ENCODE results near the gene RBM17. TPM values are rescaled to one million over a fixed set of nuclear protein-coding genes. Genes with fewer than 3 reads are reported as not detected.

The RBM17 gene
- total RNA-seq, 1 donor from 2014 or later, result 33.2 TPM

DNA sequence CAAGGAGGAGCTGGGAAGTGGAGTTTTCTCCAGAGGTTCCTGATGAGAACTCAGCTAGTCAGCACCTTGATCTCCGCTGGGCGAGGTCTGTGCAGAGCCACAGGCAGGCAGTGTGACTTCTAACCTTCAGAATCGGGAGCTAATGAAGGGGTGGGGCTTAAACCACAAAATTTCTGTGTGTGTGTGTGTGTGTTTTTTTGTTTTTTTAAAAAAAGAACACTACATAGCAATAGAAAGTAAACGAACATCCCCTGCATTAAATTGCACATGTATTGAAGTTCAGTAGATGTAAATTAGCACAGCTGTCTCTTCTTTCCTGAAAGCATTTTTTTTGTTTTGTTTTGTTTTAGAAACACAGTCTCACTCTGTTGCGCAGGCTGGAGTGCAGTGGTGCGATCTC, 46.2 kb downstream of the RBM17 start:
- H3K4me3 ChIP-seq (ENCODE audit: low read depth, low read length), result no peak overlapping the region
- TF ChIP-seq, protein P1, sequence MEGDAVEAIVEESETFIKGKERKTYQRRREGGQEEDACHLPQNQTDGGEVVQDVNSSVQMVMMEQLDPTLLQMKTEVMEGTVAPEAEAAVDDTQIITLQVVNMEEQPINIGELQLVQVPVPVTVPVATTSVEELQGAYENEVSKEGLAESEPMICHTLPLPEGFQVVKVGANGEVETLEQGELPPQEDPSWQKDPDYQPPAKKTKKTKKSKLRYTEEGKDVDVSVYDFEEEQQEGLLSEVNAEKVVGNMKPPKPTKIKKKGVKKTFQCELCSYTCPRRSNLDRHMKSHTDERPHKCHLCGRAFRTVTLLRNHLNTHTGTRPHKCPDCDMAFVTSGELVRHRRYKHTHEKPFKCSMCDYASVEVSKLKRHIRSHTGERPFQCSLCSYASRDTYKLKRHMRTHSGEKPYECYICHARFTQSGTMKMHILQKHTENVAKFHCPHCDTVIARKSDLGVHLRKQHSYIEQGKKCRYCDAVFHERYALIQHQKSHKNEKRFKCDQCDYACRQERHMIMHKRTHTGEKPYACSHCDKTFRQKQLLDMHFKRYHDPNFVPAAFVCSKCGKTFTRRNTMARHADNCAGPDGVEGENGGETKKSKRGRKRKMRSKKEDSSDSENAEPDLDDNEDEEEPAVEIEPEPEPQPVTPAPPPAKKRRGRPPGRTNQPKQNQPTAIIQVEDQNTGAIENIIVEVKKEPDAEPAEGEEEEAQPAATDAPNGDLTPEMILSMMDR (IDR thresholded peaks at IDR 0.05; ENCODE audit: insufficient read depth, low read length, severe bottlenecking), result no peak
- no peak for FAIRE-seq

DNA sequence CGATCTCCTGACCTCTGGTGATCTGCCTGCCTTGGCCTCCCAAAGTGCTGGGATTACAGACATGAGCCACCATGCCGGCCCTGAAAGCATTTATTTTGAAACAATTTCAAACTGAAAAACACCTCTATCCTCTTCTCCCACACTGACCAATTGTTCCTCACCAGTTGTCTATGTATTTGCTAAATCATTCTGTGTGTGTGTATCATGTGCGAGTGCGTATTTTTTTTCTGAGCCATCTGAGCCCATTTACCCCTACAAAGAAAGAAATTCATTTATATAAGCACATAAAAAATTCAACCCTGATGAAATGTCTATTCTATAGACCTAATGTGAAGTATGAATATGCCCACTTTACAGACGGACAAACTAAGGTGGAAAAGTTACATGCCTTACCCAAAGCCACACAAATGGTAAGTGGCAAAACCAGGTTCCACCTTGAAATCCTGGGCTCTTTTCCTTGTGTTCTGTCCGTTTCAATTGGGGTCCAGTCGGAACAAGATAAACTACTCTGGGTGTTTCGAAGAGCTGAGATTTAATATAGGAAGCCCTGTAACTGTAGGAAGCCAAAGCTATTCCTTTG, 46.8 kb downstream of the RBM17 start:
- DNase-seq (ENCODE audit: low read depth) (no peak), FAIRE-seq (no peak)
- H3K27me3 ChIP-seq (ENCODE audit: control insufficient read depth, insufficient read depth, low read length), result peaks cover 6% of the 10 kb centered on the region
- H3K4me3 ChIP-seq (ENCODE audit: low read depth, low read length), result no peak overlapping the region
- no peaks in the 10 kb centered on the region for H3K36me3 ChIP-seq (ENCODE audit: control insufficient read depth, insufficient read depth, low read length)
- TF ChIP-seq, protein P1 (IDR thresholded peaks at IDR 0.05; ENCODE audit: insufficient read depth, low read length, severe bottlenecking), result no peak

More for the DNA sequence above, 46.2 kb downstream of the RBM17 start:
- Histone ChIP-seq H3K27me3 (ENCODE audit: control insufficient read depth, insufficient read depth, low read length) (peaks cover 7% of the 10 kb centered on the region), H3K36me3 (ENCODE audit: control insufficient read depth, insufficient read depth, low read length) (no peaks in the 10 kb centered on the region)
- no peak for DNase-seq (ENCODE audit: low read depth)

DNA sequence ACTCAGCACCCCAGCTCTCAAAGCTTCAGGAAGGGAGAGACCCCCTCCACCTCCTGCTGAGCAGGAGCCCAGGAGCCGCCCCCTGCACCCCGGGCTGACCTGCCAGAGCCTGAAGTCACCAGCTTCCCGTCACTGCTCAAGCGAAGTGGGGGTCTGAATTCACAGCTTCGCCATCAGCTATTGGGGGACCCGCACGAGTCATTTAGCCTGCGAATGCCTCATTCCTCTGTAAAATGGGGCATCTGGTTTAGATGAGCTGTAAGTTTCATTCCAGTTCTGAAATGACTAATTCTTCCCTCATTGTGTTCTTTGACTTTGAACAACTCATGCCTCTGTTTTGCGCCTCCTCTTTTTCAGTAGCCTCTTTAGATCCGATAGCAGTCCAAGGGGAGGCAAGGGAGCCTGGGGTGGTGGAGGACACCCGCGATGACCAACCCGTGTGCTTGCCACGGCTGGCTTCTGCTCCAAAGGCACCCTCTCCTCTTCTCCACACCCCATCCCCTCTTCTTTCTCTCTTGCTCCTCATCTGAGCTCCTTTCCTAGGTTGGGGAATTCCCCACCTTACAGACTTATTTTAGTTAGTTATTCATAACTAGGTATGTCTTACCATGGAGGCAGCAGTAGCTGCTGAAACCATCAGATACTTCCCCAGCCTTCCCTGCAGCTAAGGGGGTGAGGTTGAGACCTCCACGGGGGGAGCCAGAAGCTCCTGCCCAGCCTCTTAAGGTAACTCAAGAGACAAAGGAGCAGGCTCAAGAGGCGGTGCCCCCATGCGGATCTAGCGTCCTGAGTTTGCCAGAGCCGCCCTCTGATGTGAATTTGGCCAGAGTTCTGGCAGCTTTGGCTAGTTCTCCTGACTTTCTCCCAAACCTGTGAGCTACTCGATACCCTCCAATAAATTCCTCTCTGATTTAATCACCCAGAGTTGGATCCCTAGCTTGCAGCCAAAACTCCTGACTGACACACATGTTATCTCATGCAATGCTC, 47.7 kb downstream of the RBM17 start:
- H3K36me3 ChIP-seq (ENCODE audit: control insufficient read depth, insufficient read depth, low read length), result no peaks in the 10 kb centered on the region
- no peak overlapping the region for H3K4me3 ChIP-seq (ENCODE audit: low read depth, low read length)
- FAIRE-seq, result no peak
- TF ChIP-seq, protein P1 (IDR thresholded peaks at IDR 0.05; ENCODE audit: insufficient read depth, low read length, severe bottlenecking), result peak; percentile 16
- DNase-seq (ENCODE audit: low read depth), result peak; percentile 79
- H3K27me3 ChIP-seq (ENCODE audit: control insufficient read depth, insufficient read depth, low read length), result peaks cover 4% of the 10 kb centered on the region

DNA sequence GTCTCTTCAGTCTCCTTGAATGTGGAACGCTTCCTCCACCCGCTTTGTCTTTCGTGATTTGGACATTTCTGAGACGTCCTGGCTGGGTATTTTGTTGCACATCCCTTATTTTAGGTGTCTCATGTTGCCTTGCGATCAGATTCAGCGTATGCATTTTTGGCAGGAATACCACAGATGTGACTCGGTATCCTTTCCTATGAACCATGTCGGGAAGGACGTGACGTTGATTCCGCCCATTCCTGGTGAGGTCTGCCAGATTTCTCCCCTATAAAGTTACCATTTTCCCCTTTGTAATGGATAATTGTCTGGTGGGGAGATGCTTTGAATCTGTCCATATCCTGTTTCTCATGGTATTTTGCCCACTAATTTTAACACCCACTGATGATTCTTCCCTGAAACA, 49.6 kb downstream of the RBM17 start:
- Histone ChIP-seq H3K27me3 (ENCODE audit: control insufficient read depth, insufficient read depth, low read length) (peaks cover 4% of the 10 kb centered on the region), H3K4me3 (ENCODE audit: low read depth, low read length) (no peak overlapping the region), H3K36me3 (ENCODE audit: control insufficient read depth, insufficient read depth, low read length) (no peaks in the 10 kb centered on the region)
- DNase-seq (ENCODE audit: low read depth) (no peak), FAIRE-seq (no peak)
- TF ChIP-seq, protein P1 (IDR thresholded peaks at IDR 0.05; ENCODE audit: insufficient read depth, low read length, severe bottlenecking), result no peak

DNA sequence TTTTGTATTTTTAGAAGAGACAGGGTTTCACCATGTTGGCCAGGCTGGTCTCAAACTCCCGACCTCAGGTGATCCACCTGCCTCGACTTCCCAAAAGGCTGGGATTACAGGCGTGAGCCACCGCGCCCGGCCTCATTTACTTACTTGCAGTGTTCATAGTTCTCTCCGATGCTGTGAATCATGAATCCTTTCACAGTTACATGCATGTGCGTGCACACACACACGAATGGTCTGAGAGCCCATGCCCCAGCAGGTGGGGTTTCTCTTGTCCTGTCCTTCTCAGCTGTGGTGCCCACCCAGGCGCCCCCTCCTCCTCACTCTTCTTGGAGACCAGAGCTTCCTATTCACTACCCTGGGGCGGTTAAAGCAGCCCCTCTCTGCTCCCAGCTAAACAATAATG, 50.6 kb downstream of the RBM17 start:
- Histone ChIP-seq H3K4me3 (ENCODE audit: low read depth, low read length) (no peak overlapping the region), H3K27me3 (ENCODE audit: control insufficient read depth, insufficient read depth, low read length) (peaks cover 3% of the 10 kb centered on the region), H3K36me3 (ENCODE audit: control insufficient read depth, insufficient read depth, low read length) (no peaks in the 10 kb centered on the region)
- TF ChIP-seq, protein P1 (IDR thresholded peaks at IDR 0.05; ENCODE audit: insufficient read depth, low read length, severe bottlenecking), result no peak
- FAIRE-seq (no peak), DNase-seq (ENCODE audit: low read depth) (no peak)

All from bronchial epithelial cell (primary cell).